ENCODE data around the gene GNL1. TPM values are rescaled to one million over a fixed set of nuclear protein-coding genes. Genes with fewer than 3 reads are reported as not detected.

GNL1 gene
- total RNA-seq, 5 donors from 2014 or later (not counting 1 experiment from before 2014, with no cell fraction given): 65.5 to 167 (median 72.9) TPM

- Mint-ChIP-seq H3K4me1 (peaks cover 3 to 8% (median 8%) of the 10 kb centered on the region in 3 donors), H3K9me3 (no peaks in the 10 kb centered on the region), H3K4me3 (no peak overlapping the region), H3K27ac (peak overlapping the region in 1 of 2 donors; percentile 41), H3K27me3 (no peaks in the 10 kb centered on the region), H3K36me3 (peaks cover 49% of the 10 kb centered on the region)
- DNase-seq (no peak), ATAC-seq (replicated peaks in 1 of 4) (no peak)
- peaks cover 11 to 70% of the 10 kb centered on the region in 2 donors for H3K36me3 ChIP-seq (ENCODE audit: control insufficient read depth in 2 of 2, extremely low read depth in 1 of 2, insufficient read depth in 1 of 2, low read length in 1 of 2)
- H3K4me3 ChIP-seq (ENCODE audit: control insufficient read depth in 1 of 2, extremely low read depth in 1 of 2, low read length in 1 of 2): no peak overlapping the region
- 85% methylated on average over 5 of the region's 8 CpGs for WGBS (ENCODE audit: insufficient coverage)
- no peaks in the 10 kb centered on the region for H3K9me3 ChIP-seq
- no peaks in the 10 kb centered on the region for H3K27me3 ChIP-seq (replicated peaks in 1 of 2; ENCODE audit: control insufficient read depth in 2 of 2, extremely low read depth in 1 of 2, insufficient read depth in 2 of 2, low read length in 1 of 2)
- H3K27ac ChIP-seq (ENCODE audit: low read length): no peak overlapping the region
- POLR2A ChIA-PET: interaction anchor here in 1 of 2 donors (1.0 to 1.1 kb wide), 2 partner anchors 24 to 46 kb away, joined by 4 to 11 read pairs; no protein-coding TSS in a partner anchor
- no peaks in the 10 kb centered on the region for H3K4me1 ChIP-seq (ENCODE audit: control insufficient read depth in 1 of 2, extremely low read depth in 1 of 2, insufficient read depth in 2 of 2, low read length in 2 of 2)
- CTCF ChIA-PET: interaction anchor here in 1 of 2 donors (0.6 kb wide), 1 partner anchor 46 kb away, joined by 3 read pairs; no protein-coding TSS in a partner anchor
These were observed 34.2 kb upstream of the GNL1 start for GRCh38 chr6:30590509-30590908.

DNA sequence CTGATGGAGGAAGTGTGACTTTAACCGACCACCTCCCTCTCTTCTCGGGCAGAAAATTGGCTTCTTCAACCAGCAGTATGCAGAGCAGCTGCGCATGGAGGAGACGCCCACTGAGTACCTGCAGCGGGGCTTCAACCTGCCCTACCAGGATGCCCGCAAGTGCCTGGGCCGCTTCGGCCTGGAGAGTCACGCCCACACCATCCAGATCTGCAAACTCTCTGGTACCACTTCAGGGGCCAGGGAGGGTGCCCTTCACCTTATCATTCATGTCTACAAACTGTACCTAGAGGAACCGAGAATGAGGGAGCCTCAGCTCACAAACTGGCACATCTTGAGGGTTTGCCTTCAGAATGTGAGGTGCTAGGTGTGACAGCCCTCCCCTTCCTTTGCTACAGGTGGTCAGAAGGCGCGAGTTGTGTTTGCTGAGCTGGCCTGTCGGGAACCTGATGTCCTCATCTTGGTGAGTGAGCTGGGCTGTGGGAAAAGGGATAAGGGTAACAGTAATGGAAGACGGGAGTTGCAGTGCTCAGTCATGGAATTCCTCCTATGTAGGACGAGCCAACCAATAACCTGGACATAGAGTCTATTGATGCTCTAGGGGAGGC is 33.6 kb upstream of the GNL1 start:
- Histone ChIP-seq H3K27ac (ENCODE audit: low read length) (no peak overlapping the region), H3K27me3 (replicated peaks in 1 of 2; ENCODE audit: control insufficient read depth in 2 of 2, extremely low read depth in 1 of 2, insufficient read depth in 2 of 2, low read length in 1 of 2) (no peaks in the 10 kb centered on the region), H3K4me3 (ENCODE audit: control insufficient read depth in 1 of 2, extremely low read depth in 1 of 2, low read length in 1 of 2) (no peak overlapping the region), H3K36me3 (ENCODE audit: control insufficient read depth in 2 of 2, extremely low read depth in 1 of 2, insufficient read depth in 1 of 2, low read length in 1 of 2) (peaks cover 12 to 75% of the 10 kb centered on the region in 2 donors), H3K4me1 (ENCODE audit: control insufficient read depth in 1 of 2, extremely low read depth in 1 of 2, insufficient read depth in 2 of 2, low read length in 2 of 2) (no peaks in the 10 kb centered on the region), H3K9me3 (no peaks in the 10 kb centered on the region)
- Mint-ChIP-seq H3K27me3 (no peaks in the 10 kb centered on the region), H3K27ac (peak overlapping the region in 1 of 2 donors; percentile 41), H3K4me1 (peaks cover 3 to 8% (median 8%) of the 10 kb centered on the region in 3 donors), H3K4me3 (no peak overlapping the region), H3K9me3 (no peaks in the 10 kb centered on the region), H3K36me3 (peaks cover 55% of the 10 kb centered on the region)
- WGBS (ENCODE audit: insufficient coverage): 91% methylated on average over 7 of the region's 15 CpGs
- DNase-seq (no peak), ATAC-seq (replicated peaks in 1 of 4) (no peak)
- CTCF ChIA-PET: no interaction called here
- POLR2A ChIA-PET: interaction anchor here in 1 of 2 donors (1.1 kb wide), 1 partner anchor 25 kb away, joined by 11 read pairs; no protein-coding TSS in a partner anchor

GRCh38 chr6:30583921-30584320 is 27.6 kb upstream of the GNL1 start:
- WGBS (ENCODE audit: insufficient coverage): 100% methylated on average over 5 of the region's 5 CpGs
- Mint-ChIP-seq H3K4me3 (no peak overlapping the region), H3K4me1 (no peaks in the 10 kb centered on the region), H3K27ac (peak overlapping the region in 1 of 2 donors; percentile 22), H3K27me3 (no peaks in the 10 kb centered on the region), H3K36me3 (peaks cover 61% of the 10 kb centered on the region), H3K9me3 (no peaks in the 10 kb centered on the region)
- ChIA-PET CTCF (interaction anchor here in 1 of 2 donors (0.6 kb wide), 1 partner anchor 12 kb away, joined by 3 read pairs; no protein-coding TSS in a partner anchor), POLR2A (no interaction called here)
- Histone ChIP-seq H3K36me3 (ENCODE audit: control insufficient read depth in 2 of 2, extremely low read depth in 1 of 2, insufficient read depth in 1 of 2, low read length in 1 of 2) (peaks cover 35 to 89% of the 10 kb centered on the region in 2 donors), H3K4me3 (ENCODE audit: control insufficient read depth in 1 of 2, extremely low read depth in 1 of 2, low read length in 1 of 2) (no peak overlapping the region), H3K27me3 (replicated peaks in 1 of 2; ENCODE audit: control insufficient read depth in 2 of 2, extremely low read depth in 1 of 2, insufficient read depth in 2 of 2, low read length in 1 of 2) (no peaks in the 10 kb centered on the region), H3K27ac (ENCODE audit: low read length) (no peak overlapping the region), H3K9me3 (no peaks in the 10 kb centered on the region), H3K4me1 (ENCODE audit: control insufficient read depth in 1 of 2, extremely low read depth in 1 of 2, insufficient read depth in 2 of 2, low read length in 2 of 2) (no peaks in the 10 kb centered on the region)
- DNase-seq: no peak
- no peak for ATAC-seq (replicated peaks in 1 of 4)

GRCh38 chr6:30578051-30578450 is 21.8 kb upstream of the GNL1 start:
- ATAC-seq (replicated peaks in 1 of 4) (no peak), DNase-seq (no peak)
- Mint-ChIP-seq H3K4me3 (no peak overlapping the region), H3K27me3 (no peaks in the 10 kb centered on the region), H3K9me3 (no peaks in the 10 kb centered on the region), H3K27ac (no peak overlapping the region), H3K4me1 (peaks cover 28 to 40% (median 31%) of the 10 kb centered on the region in 3 donors), H3K36me3 (peaks cover 51% of the 10 kb centered on the region)
- ChIA-PET CTCF (interaction anchor here in 1 of 2 donors (0.6 kb wide), 1 partner anchor 13 kb away, joined by 3 read pairs; no protein-coding TSS in a partner anchor), POLR2A (interaction anchor here (1.5 kb wide), 2 partner anchors 9 to 37 kb away, joined by 3 to 17 read pairs; no protein-coding TSS in a partner anchor)
- peaks cover 11 to 12% of the 10 kb centered on the region in 2 experiments for H3K4me1 ChIP-seq (ENCODE audit: control insufficient read depth in 1 of 2, extremely low read depth in 1 of 2, insufficient read depth in 2 of 2, low read length in 2 of 2)
- WGBS (ENCODE audit: insufficient coverage): 94% methylated on average over 4 of the region's 8 CpGs
- no peak overlapping the region for H3K27ac ChIP-seq (ENCODE audit: low read length)
- no peaks in the 10 kb centered on the region for H3K9me3 ChIP-seq
- H3K36me3 ChIP-seq (ENCODE audit: control insufficient read depth in 2 of 2, extremely low read depth in 1 of 2, insufficient read depth in 1 of 2, low read length in 1 of 2): peaks cover 27 to 71% of the 10 kb centered on the region in 2 donors
- H3K27me3 ChIP-seq (replicated peaks in 1 of 2; ENCODE audit: control insufficient read depth in 2 of 2, extremely low read depth in 1 of 2, insufficient read depth in 2 of 2, low read length in 1 of 2): no peaks in the 10 kb centered on the region
- H3K4me3 ChIP-seq (ENCODE audit: control insufficient read depth in 1 of 2, extremely low read depth in 1 of 2, low read length in 1 of 2): no peak overlapping the region

- 50% methylated on average over 4 of the region's 4 CpGs for WGBS (ENCODE audit: insufficient coverage)
- POLR2A ChIA-PET: interaction anchor here in 1 of 2 donors (1.1 kb wide), 1 partner anchor 42 kb away, joined by 5 read pairs; no protein-coding TSS in a partner anchor
- no peak for DNase-seq
- Histone ChIP-seq H3K4me1 (ENCODE audit: control insufficient read depth in 1 of 2, extremely low read depth in 1 of 2, insufficient read depth in 2 of 2, low read length in 2 of 2) (peaks cover 27 to 40% of the 10 kb centered on the region in 2 experiments), H3K4me3 (ENCODE audit: control insufficient read depth in 1 of 2, extremely low read depth in 1 of 2, low read length in 1 of 2) (no peak overlapping the region), H3K27ac (ENCODE audit: low read length) (no peak overlapping the region), H3K27me3 (replicated peaks in 1 of 2; ENCODE audit: control insufficient read depth in 2 of 2, extremely low read depth in 1 of 2, insufficient read depth in 2 of 2, low read length in 1 of 2) (no peaks in the 10 kb centered on the region), H3K9me3 (no peaks in the 10 kb centered on the region), H3K36me3 (ENCODE audit: control insufficient read depth in 2 of 2, extremely low read depth in 1 of 2, insufficient read depth in 1 of 2, low read length in 1 of 2) (peaks cover 12 to 26% of the 10 kb centered on the region in 2 donors)
- peak overlapping the region; percentile 97 to 100 (median 98) for H3K4me3 Mint-ChIP-seq
- peak overlapping the region; percentile 1 to 41 for H3K27ac Mint-ChIP-seq
- H3K36me3 Mint-ChIP-seq: peaks cover 17% of the 10 kb centered on the region
- no peak for ATAC-seq (replicated peaks in 1 of 4)
- peaks cover 65 to 79% (median 70%) of the 10 kb centered on the region in 3 donors for H3K4me1 Mint-ChIP-seq
- no peaks in the 10 kb centered on the region for H3K9me3 Mint-ChIP-seq
- CTCF ChIA-PET: interaction anchor here in 1 of 2 donors (1.2 kb wide), 1 partner anchor 32 kb away, joined by 5 read pairs; no protein-coding TSS in a partner anchor
- no peaks in the 10 kb centered on the region for H3K27me3 Mint-ChIP-seq
These were observed 16.8 kb upstream of the GNL1 start for GRCh38 chr6:30573113-30573512.

DNA sequence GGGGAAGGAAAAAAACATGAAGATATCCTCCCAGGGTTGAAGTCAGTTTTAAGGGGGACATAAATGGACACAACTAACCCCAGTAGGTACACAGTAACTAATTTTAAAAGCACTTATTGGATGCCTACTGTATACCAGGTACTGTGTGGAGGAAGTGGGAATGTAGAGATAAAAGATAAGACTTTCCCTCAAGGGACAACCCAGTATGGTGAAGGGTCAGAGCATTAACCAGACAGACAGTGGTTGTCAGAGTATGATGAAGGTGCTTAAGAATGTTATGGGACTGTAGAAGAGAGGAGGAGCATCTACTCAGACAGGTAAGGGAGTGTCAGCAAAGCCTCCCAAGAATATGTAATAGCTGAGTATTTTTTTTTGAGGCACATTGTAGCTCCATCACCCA is 15.9 kb upstream of the GNL1 start:
- peaks cover 65 to 75% (median 71%) of the 10 kb centered on the region in 3 donors for H3K4me1 Mint-ChIP-seq
- H3K4me3 ChIP-seq (ENCODE audit: control insufficient read depth in 1 of 2, extremely low read depth in 1 of 2, low read length in 1 of 2): peak overlapping the region; percentile 71 to 92
- peak overlapping the region; percentile 87 for H3K27ac ChIP-seq (ENCODE audit: low read length)
- H3K4me3 Mint-ChIP-seq: peak overlapping the region; percentile 97 to 100 (median 98)
- no peaks in the 10 kb centered on the region for H3K27me3 ChIP-seq (replicated peaks in 1 of 2; ENCODE audit: control insufficient read depth in 2 of 2, extremely low read depth in 1 of 2, insufficient read depth in 2 of 2, low read length in 1 of 2)
- no peaks in the 10 kb centered on the region for H3K27me3 Mint-ChIP-seq
- POLR2A ChIA-PET: interaction anchor here in 1 of 2 donors (1.0 kb wide), 1 partner anchor 42 kb away, joined by 3 read pairs; no protein-coding TSS in a partner anchor
- ATAC-seq (replicated peaks in 1 of 4) (no peak), DNase-seq (no peak)
- peaks cover 4 to 17% of the 10 kb centered on the region in 2 donors for H3K36me3 ChIP-seq (ENCODE audit: control insufficient read depth in 2 of 2, extremely low read depth in 1 of 2, insufficient read depth in 1 of 2, low read length in 1 of 2)
- H3K9me3 Mint-ChIP-seq: no peaks in the 10 kb centered on the region
- H3K27ac Mint-ChIP-seq: peak overlapping the region; percentile 98 to 99
- no peaks in the 10 kb centered on the region for H3K9me3 ChIP-seq
- CTCF ChIA-PET: no interaction called here
- H3K4me1 ChIP-seq (ENCODE audit: control insufficient read depth in 1 of 2, extremely low read depth in 1 of 2, insufficient read depth in 2 of 2, low read length in 2 of 2): peaks cover 27 to 43% of the 10 kb centered on the region in 2 experiments
- H3K36me3 Mint-ChIP-seq: peaks cover 7% of the 10 kb centered on the region

Measured in T-cell (primary cell).